NOMO-1 (cell line): Measurements from ENCODE around the gene YPEL1.
"Not testable (repeated sequence)": the region's sequence is repeated elsewhere in the genome, so short reads cannot be mapped to it uniquely, and the experiment has no call there.

Source experiments
- DNase-seq, 2 experiments: peaks; one replicate each; lab custom pipeline; 2025; ENCODE audit not compliant: unreplicated experiment in 2 of 2; lab: John Stamatoyannopoulos, UW

Gene YPEL1

GRCh38 chr22:21686193-21686608 is 49.4 kb downstream of the YPEL1 start:
- DNase-seq: no peak

DNA sequence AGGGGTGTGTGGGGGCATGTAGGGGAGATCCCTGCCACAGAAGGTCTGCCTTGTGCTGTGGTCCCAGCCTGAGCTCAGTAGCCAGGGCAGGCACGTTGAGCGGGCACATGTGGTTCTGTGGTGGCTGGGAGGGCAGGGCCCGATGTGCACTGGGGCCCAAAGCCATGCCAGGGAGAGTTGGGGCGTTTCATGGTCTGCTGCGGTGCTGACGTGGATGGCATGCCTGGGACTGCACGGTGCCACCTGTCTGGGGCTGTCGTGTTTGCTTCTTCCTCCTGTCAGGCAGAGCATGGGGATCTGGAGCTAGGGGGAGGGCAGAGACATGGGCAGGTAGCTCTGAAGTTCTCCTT is 50.5 kb downstream of the YPEL1 start:
- DNase-seq: no peak

- no peak for DNase-seq
Observed at GRCh38 chr22:21684492-21685163, 51.0 kb downstream of the YPEL1 start.

GRCh38 chr22:21683401-21683811 is 52.2 kb downstream of the YPEL1 start:
- no peak for DNase-seq

- DNase-seq: no peak
Observed at GRCh38 chr22:21682385-21683175, 53.0 kb downstream of the YPEL1 start.

DNA sequence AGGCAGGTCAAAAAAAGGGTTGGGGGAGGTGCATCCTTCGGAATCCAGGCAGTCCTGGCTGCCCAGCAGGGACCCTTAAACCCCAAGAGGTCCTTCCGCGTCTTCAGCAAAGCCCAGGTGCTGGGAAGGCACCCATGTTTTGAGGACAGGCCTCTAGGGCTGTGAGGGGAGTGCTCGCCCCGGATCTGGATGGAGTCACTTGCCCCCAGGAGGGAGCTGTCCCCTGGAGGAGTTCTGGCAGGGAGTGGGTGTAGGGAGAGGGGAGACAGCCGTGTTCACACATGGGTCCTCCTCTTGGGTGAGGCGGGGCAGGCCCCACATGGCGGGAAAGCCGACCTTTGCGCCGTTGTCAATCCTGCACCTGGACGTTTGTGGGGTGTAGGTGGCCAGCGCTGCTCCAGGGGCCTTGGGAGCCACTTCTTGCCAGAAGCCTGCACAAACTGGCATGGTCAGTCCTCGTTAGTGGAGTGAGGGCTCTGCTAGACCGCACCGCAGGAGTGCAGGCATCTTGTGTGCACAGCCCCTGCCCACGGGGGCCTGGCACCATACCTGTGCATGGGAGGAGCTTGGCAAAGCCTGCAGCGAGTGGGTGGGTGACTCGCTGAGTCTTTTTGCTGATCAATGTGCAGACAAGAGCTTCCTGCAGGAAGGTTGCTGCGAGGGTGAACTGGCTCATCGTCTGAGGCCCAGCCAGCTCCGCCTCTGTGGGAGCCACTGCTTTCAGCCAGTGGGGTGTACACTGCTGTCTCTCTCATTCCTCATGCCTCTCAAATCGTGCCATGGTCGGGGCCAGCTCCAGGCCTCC is 53.8 kb downstream of the YPEL1 start:
- no peak for DNase-seq

- no peak for DNase-seq
Observed at GRCh38 chr22:21680830-21681565, 54.6 kb downstream of the YPEL1 start.

DNA sequence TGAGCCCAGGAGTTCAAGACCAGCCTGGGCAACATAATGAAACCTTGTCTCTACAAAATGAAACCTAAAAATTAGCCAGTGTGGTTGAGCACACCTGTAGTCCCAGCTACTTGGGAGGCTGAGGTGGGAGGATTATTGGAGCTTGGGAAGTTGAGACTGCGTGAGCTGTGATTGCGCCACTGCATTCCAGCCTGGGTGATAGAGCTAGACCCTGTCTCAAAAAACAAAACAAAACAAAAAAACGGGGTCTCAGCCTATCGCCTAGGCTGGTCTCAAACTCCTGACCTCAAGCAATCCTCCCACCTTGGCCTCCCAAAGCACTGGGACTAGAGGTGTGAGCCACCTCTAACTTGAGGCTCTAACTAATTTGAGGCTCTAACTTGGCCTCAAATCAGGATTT is 56.2 kb downstream of the YPEL1 start:
- DNase-seq: no peak

- not testable (repeated sequence) for DNase-seq
Observed at GRCh38 chr22:21678842-21679241, 56.8 kb downstream of the YPEL1 start.

GRCh38 chr22:21677606-21678443 is 57.8 kb downstream of the YPEL1 start:
- no peak for DNase-seq

- no peak for DNase-seq
Observed at GRCh38 chr22:21674638-21675245, 60.9 kb downstream of the YPEL1 start.

- DNase-seq: no peak
Observed at GRCh38 chr22:21673534-21674321, 61.9 kb downstream of the YPEL1 start.

DNA sequence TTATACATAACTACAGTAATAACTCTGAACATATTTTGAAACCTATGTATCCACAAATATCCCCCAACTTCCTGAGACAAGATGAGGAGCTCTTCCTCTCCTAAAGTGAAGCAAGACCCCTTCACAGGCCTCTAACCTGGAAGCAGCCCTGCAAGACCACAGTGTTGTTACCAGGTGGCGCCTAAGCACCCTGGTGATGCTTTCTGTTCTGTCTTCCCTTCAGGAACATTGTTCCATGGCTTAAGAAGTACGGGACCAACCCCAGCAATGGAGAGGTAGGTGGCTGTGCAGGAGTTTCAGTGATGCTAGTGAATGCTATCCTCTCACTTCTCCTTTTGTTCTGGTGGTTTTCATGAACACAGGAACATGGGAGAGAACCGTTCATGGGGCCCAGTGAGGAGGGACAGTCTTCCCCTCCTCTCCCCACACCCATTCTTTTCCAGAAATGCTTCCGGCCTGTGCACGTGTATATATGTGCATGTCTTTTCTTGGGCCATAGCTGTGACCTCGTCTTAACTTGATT is 63.4 kb downstream of the YPEL1 start:
- DNase-seq: peak in 1 of 2 experiments; percentile 52

GRCh38 chr22:21669026-21669425 is 66.6 kb downstream of the YPEL1 start:
- DNase-seq: no peak

DNA sequence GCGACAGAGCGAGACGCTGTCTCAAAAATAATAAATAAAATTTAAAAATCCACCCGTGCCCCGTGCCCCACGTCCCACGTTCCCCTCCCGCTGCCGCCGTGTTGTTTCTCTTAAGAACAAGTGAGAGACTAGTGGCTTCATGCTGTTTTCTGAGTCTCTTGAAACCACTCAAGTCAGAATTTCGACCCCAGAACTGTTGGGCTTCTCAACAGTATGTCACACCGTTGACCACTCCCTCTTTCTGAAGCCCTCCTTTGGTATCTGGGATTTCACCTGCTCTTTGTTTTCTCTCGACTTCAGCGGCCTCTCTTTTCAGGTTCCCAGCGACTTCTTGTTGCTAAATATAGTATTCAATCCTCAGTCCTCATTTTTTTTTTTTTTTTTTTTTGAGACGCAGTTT is 68.8 kb downstream of the YPEL1 start:
- peak in 1 of 2 experiments; percentile 1 for DNase-seq

DNA sequence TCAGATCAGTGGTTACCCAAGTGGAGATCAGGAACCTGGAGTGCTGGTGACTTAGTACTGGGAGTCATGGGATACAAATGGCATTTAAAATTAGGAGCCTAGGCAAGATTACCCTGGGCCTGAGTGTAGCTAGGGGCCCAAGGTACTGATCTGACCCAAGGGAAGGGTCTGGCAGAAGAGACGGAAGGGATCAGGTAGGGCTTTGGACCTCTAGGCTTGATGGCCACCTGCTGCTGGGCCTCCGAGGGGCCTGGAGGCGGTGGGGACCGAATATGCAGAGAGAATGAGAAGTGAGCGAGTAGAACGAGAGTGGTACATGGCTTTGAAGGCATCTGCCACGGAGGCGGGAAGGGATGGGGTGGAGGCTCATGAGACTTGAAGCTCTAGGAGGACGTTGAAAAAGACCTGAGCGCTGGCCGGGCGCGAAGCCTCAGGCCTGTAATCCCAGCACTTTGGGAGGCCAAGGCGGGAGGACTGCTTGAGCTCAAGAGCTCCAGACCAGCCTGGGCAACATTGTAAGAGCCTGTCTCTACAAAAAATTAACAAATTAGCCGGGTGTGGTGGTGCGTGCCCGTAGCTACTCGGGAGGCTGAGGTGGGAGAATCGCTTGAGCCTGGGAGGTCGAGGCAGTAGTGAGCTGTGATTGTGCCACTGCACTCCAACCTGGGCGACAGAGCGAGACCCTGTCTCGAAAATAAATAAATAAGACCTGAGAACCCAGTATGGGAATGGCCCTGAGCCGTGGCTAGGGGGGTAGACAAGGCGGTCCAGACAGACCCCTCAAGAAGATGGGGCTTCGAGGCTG is 70.3 kb downstream of the YPEL1 start:
- no peak for DNase-seq

GRCh38 chr22:21663738-21664137 is 71.9 kb downstream of the YPEL1 start:
- DNase-seq: no peak

DNA sequence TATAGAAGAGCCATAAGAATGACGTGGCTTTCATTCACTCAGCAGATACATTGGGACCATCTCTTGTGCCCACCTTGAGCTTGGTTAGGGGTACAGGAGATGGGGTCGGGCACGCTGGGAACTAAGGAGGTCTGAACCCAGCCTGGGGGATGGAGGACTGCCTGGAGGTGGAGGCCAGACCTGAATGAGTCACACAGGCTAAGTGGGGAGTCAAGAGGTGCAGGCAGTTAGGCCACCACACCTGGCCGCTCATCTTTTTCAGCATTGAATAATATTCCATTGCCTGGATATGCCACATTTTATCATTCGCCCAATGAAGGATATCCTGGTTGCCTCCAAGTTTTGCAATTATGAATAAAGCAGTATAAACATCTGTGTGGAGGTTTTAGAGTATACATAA is 73.6 kb downstream of the YPEL1 start:
- DNase-seq: no peak
